Diencephalon (tissue), 1 donor: ENCODE data around the gene SMPDL3A. TPM values are rescaled to one million over a fixed set of nuclear protein-coding genes. Genes with fewer than 3 reads are reported as not detected.

Experiments used
- small RNA-seq: library from RNA; depleted of rRNA; stranded (forward); fragments of <200 nt; gene quantifications from one replicate; pipeline ENCODE3, GENCODE V24; 2014
- total RNA-seq: library from RNA; depleted of rRNA; stranded (reverse); fragments of >200 nt; gene quantifications from one replicate; pipeline ENCODE4 v1.2.3, GENCODE V29; 2014

Gene SMPDL3A, protein sequence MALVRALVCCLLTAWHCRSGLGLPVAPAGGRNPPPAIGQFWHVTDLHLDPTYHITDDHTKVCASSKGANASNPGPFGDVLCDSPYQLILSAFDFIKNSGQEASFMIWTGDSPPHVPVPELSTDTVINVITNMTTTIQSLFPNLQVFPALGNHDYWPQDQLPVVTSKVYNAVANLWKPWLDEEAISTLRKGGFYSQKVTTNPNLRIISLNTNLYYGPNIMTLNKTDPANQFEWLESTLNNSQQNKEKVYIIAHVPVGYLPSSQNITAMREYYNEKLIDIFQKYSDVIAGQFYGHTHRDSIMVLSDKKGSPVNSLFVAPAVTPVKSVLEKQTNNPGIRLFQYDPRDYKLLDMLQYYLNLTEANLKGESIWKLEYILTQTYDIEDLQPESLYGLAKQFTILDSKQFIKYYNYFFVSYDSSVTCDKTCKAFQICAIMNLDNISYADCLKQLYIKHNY
- total RNA-seq, result 11.8 TPM

DNA sequence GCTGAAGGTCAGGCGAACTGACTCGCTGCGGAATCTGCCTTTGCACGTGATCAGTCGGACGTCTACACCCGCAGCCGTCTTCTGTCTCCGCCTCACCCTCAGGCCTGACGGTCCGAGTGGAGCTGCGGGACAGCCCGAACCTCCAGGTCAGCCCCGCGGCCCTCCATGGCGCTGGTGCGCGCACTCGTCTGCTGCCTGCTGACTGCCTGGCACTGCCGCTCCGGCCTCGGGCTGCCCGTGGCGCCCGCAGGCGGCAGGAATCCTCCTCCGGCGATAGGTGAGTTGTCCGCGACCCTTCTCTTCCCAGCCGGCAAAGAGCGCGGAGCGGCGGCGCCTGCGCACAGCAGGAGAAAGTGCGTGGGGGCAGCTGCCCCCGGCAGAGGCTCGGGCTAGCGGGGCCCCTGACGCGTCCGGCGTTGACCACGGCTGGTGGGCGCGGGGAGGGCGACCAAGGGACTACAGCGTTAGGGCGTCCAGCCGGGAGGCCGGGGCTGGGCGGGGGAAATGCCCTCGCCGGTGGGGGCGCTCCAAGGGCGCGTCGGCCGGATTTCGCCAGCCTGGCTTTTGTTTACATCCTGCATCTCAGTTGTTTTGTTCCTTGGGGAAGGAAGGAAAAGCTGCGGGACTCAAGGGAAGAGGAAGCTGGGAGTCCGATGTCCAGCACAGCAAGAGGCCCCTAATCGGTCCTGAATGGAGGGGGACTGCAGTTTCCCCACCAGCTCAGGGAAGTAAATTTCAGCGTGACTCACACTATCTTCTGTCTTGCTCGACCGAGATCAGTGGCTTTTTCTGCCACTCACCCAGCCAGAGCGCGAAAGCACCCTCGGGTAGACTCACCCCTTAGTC, at the start of gene SMPDL3A:
Gene SMPDL3A, plus strand, starts transcription at position 77 of the 846 bp plus-strand sequence. Its CDS starts 89 bp downstream, at position 166.

DNA sequence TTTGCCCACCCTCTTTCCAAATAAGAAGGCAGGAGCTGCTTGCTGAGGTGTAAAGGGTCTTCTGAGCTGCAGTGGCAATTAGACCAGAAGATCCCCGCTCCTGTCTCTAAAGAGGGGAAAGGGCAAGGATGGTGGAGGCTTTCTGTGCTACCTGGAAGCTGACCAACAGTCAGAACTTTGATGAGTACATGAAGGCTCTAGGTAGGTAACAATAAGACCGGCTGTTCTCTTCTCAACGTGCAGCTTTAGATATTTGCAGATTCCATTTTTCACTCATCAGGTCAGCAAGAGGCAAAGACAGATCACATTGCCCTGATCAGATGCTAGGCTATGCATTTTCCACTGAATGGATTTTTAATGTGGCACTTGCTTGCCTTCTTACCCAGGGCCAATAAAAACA, 9.4 kb upstream of the SMPDL3A start, which contains the start of gene FABP7:
Gene FABP7, plus strand, starts transcription at position 50 of the 400 bp plus-strand sequence. Its CDS starts 79 bp downstream, at position 129.

Small RNAs within 50 kb of the gene (small RNA-seq; reads per million reads assigned to genes)
- gene RN7SL564P, result not detected

Other genes with a start within 250 kb of the SMPDL3A start
- gene PKIB, start 178.9 kb upstream of the SMPDL3A start, total RNA-seq, result 32.5 TPM
- gene FABP7, start 9.5 kb upstream of the SMPDL3A start, total RNA-seq, result 426 TPM
- gene CLVS2, start 207.0 kb downstream of the SMPDL3A start, total RNA-seq, result 43.6 TPM